Spleen (tissue), 11 donors: ENCODE data around the gene KCNG2. TPM values are rescaled to one million over a fixed set of nuclear protein-coding genes. Genes with fewer than 3 reads are reported as not detected.

Source experiments
- DNase-seq: peaks from one replicate; pipeline ENCODE4 v3.0.0-alpha.2; 2020
- H3K27ac ChIP-seq, 8 donors: fragments of 200-600 bp; sonication (generic) in 7 of 8; 1 replicate in 4 of 8; 2 replicates in 4 of 8; pipeline versions ENCODE4 v1.5.0 to v1.8.0; 2016 to 2021; ENCODE audit warnings: inconsistent platforms in 4 of 8, mild to moderate bottlenecking in 4 of 8, moderate library complexity in 1 of 8
- H3K27me3 ChIP-seq, 7 donors: fragments of 200-600 bp; sonication (generic) in 6 of 7; replicated peaks in 1 of 7; 1 replicate in 4 of 7; 2 replicates in 3 of 7; pipeline versions ENCODE4 v1.5.0 to v1.8.0; 2016 to 2021; ENCODE audit warnings: inconsistent platforms in 3 of 7, mild to moderate bottlenecking in 1 of 7
- H3K36me3 ChIP-seq, 6 donors: fragments of 200-600 bp; sonication (generic) in 5 of 6; 1 replicate in 4 of 6; 2 replicates in 2 of 6; pipeline versions ENCODE4 v1.5.0 to v1.8.0; 2016 to 2021; ENCODE audit warnings: inconsistent platforms in 2 of 6
- H3K4me1 ChIP-seq, 6 donors: fragments of 200-600 bp; sonication (generic) in 5 of 6; 1 replicate in 3 of 6; 2 replicates in 3 of 6; pipeline versions ENCODE4 v1.5.0 to v1.8.0; 2016 to 2021; ENCODE audit warnings: inconsistent platforms in 3 of 6
- H3K4me3 ChIP-seq, 8 donors: fragments of 200-600 bp; sonication (generic) in 7 of 8; 1 replicate in 4 of 8; 2 replicates in 4 of 8; pipeline versions ENCODE4 v1.5.0 to v1.8.0; 2016 to 2021; ENCODE audit warnings: inconsistent platforms in 4 of 8, mild to moderate bottlenecking in 4 of 8, moderate library complexity in 2 of 8
- H3K9me3 ChIP-seq, 8 donors: fragments of 200-600 bp; sonication (generic) in 7 of 8; 1 replicate in 4 of 8; 2 replicates in 4 of 8; pipeline versions ENCODE4 v1.5.0 to v1.8.0; 2016 to 2021; ENCODE audit warnings: inconsistent platforms in 4 of 8
- POLR2A ChIP-seq, 3 donors: fragments of 450-650 bp; IDR thresholded peaks; one replicate each; pipeline ENCODE4 v1.5.1; 2017; ENCODE audit warnings: antibody characterized with exemption in 3 of 3, mild to moderate bottlenecking in 1 of 3
- POLR2AphosphoS5 ChIP-seq, 3 donors: sonication (generic); formaldehyde crosslinking; IDR thresholded peaks; one replicate each; pipeline ENCODE4 v1.5.1; 2017; ENCODE audit warnings: antibody characterized with exemption in 3 of 3
- WGBS, 5 donors: extraction: QIAGEN DNeasy Blood & Tissue Kit in 3 of 5; methylation state at CpG; one replicate each; pipeline versions ENCODE4 v1.1.5 to v1.1.7; 2013 to 2018; 5-methylcytosine and 5-hydroxymethylcytosine counted together
- intact Hi-C: fragments of 100-400 bp; cut with DNase I; formaldehyde crosslinking; loops from one replicate; pipeline ENCODE4 v1.15.0; 2023; ENCODE audit warnings: low total_unique reads
- polyA plus RNA-seq, 3 donors: library from polyadenylated mRNA; stranded (reverse); fragments of 200-250 nt; gene quantifications; one replicate each; pipeline ENCODE4 v1.2.1, GENCODE V29; 2013
- total RNA-seq, 7 donors: library from RNA; depleted of rRNA in 3 of 7; stranded (reverse); fragments of >200 nt in 3 of 7; fragmentation: NEBNext Ultra II Directional in 4 of 7; extraction: Animal tissue kit (Norgen Biotek cat#: 25700) in 4 of 7; gene quantifications; one replicate each; pipeline versions ENCODE4 v1.1.0 to v1.2.1, GENCODE V29; 2016 to 2021
- TF ChIP-seq, protein P1 (sequence below), 11 experiments: fragments of 200-600 bp in 7 of 11; fragments of 450-650 bp in 4 of 11; sonication (generic) in 4 of 11; IDR thresholded peaks in 8 of 11; conservative IDR thresholded peaks in 3 of 11; 1 replicate in 7 of 11; 2 replicates in 4 of 11; pipeline versions ENCODE4 v1.4.0 to v1.8.0; 2016 to 2021; ENCODE audit warnings: antibody characterized with exemption in 11 of 11, inconsistent platforms in 4 of 11, mild to moderate bottlenecking in 1 of 11
- donor health status: healthy with polysubstance abuse.
- donor health status: DM: no; HTN: no; CAD: no; lungs with moderate emphysema.
- donor health status: DM: no; HTN: no; CAD: no.
- donor health status: Bipolar disorder and iron deficiency.
- donor health status: healthy.
- donor health status: DM: no; HTN: no; CAD: no.
- donor health status: DM: yes; HTN: yes; CAD: no.

Gene KCNG2
- total and polyA plus RNA-seq, 10 donors = 0.15 to 3.2 (median 0.38) TPM; not detected in 1

GRCh38 chr18:79942211-79942610, 144.5 kb downstream of the KCNG2 start:
- intact Hi-C loops = loop anchor here (10.0 kb wide), 1 partner anchor 257 kb away; no protein-coding TSS in a partner anchor
- WGBS, 5 donors = 92 to 97% (median 96%) methylated on average over 7 of the region's 7 CpGs
- H3K36me3 ChIP-seq = peaks cover 0 to 87% (median 49%) of the 10 kb centered on the region in 6 donors
- DNase-seq = peak; percentile 41
- H3K9me3 ChIP-seq = peaks cover 0 to 5% (median 0%) of the 10 kb centered on the region in 8 donors
- no peak overlapping the region for H3K4me3 ChIP-seq
- TF ChIP-seq POLR2A (IDR thresholded peaks at IDR 0.05) = no peak
- no peak for TF ChIP-seq POLR2AphosphoS5 (IDR thresholded peaks at IDR 0.05)
- TF ChIP-seq, protein P1, sequence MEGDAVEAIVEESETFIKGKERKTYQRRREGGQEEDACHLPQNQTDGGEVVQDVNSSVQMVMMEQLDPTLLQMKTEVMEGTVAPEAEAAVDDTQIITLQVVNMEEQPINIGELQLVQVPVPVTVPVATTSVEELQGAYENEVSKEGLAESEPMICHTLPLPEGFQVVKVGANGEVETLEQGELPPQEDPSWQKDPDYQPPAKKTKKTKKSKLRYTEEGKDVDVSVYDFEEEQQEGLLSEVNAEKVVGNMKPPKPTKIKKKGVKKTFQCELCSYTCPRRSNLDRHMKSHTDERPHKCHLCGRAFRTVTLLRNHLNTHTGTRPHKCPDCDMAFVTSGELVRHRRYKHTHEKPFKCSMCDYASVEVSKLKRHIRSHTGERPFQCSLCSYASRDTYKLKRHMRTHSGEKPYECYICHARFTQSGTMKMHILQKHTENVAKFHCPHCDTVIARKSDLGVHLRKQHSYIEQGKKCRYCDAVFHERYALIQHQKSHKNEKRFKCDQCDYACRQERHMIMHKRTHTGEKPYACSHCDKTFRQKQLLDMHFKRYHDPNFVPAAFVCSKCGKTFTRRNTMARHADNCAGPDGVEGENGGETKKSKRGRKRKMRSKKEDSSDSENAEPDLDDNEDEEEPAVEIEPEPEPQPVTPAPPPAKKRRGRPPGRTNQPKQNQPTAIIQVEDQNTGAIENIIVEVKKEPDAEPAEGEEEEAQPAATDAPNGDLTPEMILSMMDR (IDR thresholded peaks at IDR 0.05 in 8 of 11, conservative IDR thresholded peaks at IDR 0.05 in 3 of 11) = no peak
- no peak overlapping the region for H3K27ac ChIP-seq
- no peaks in the 10 kb centered on the region for H3K27me3 ChIP-seq
- H3K4me1 ChIP-seq = peaks cover 9 to 66% (median 32%) of the 10 kb centered on the region in 6 donors

- Histone ChIP-seq H3K9me3 (no peaks in the 10 kb centered on the region), H3K4me3 (no peak overlapping the region), H3K4me1 (peaks cover 9 to 74% (median 37%) of the 10 kb centered on the region in 6 donors), H3K27ac (peak overlapping the region in 1 of 8 donors; percentile 1), H3K36me3 (peaks cover 0 to 87% (median 42%) of the 10 kb centered on the region in 6 donors), H3K27me3 (no peaks in the 10 kb centered on the region)
- peak; percentile 68 for DNase-seq
- 86 to 93% (median 92%) methylated on average over 28 to 31 of the region's 31 CpGs for WGBS, 5 donors
- TF ChIP-seq POLR2AphosphoS5 (IDR thresholded peaks at IDR 0.05) (no peak), POLR2A (IDR thresholded peaks at IDR 0.05) (no peak)
- TF ChIP-seq, protein P1 (IDR thresholded peaks at IDR 0.05 in 8 of 11, conservative IDR thresholded peaks at IDR 0.05 in 3 of 11) = no peak
- intact Hi-C loops = loop anchor here (10.0 kb wide), 1 partner anchor 258 kb away; no protein-coding TSS in a partner anchor
These were observed 145.3 kb downstream of the KCNG2 start for GRCh38 chr18:79942786-79943607.

DNA sequence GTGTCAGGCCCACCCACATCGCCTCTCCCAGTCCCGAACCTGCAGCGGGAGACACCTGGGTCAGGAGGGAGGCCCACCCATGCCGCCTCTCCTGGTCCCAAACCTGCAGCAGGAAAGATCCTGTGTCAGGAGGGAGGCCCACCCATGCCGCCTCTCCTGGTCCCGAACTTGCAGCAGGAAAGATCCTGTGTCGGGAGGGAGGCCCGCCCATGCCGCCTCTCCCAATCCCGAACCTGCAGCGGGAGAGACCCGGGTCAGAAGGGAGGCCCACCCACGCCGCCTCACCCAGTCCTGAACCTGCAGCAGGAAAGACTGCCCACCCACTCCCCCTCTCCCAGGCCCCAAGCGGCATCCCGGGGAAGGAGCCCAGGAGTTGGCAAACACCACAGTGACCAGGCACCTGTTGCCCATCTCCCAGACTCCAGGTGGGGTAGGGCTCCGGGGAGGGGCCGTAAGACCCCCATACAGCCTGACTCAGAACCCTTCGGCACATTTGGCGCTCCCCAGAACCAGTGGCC, 145.9 kb downstream of the KCNG2 start:
- Histone ChIP-seq H3K4me3 (no peak overlapping the region), H3K4me1 (peaks cover 10 to 74% (median 43%) of the 10 kb centered on the region in 6 donors), H3K27ac (peak overlapping the region in 3 of 8 donors; percentile 2 to 37 (median 4)), H3K36me3 (peaks cover 0 to 87% (median 39%) of the 10 kb centered on the region in 6 donors), H3K9me3 (no peaks in the 10 kb centered on the region), H3K27me3 (no peaks in the 10 kb centered on the region)
- DNase-seq = peak; percentile 67
- TF ChIP-seq POLR2A (IDR thresholded peaks at IDR 0.05) = no peak
- no peak for TF ChIP-seq POLR2AphosphoS5 (IDR thresholded peaks at IDR 0.05)
- TF ChIP-seq, protein P1 (IDR thresholded peaks at IDR 0.05 in 8 of 11, conservative IDR thresholded peaks at IDR 0.05 in 3 of 11) = no peak
- intact Hi-C loops = loop anchor here (10.0 kb wide), 1 partner anchor 259 kb away; no protein-coding TSS in a partner anchor
- WGBS, 5 donors = 86 to 99% (median 96%) methylated on average over 10 to 20 of the region's 20 CpGs
